Suprapubic skin (tissue), 3 donors: ENCODE measurements around the gene DSTYK.

Experiments
- CTCF ChIP-seq, 2 donors: fragments of 200-600 bp in 1 of 2; fragments of 450-650 bp in 1 of 2; sonication (generic) in 1 of 2; IDR thresholded peaks; one replicate each; pipeline ENCODE4 v1.5.1; 2016 to 2019; ENCODE audit warnings: antibody characterized with exemption in 2 of 2, mild to moderate bottlenecking in 1 of 2, moderate library complexity in 1 of 2
- POLR2AphosphoS5 ChIP-seq, 3 donors: sonication (generic); formaldehyde crosslinking; IDR thresholded peaks; one replicate each; pipeline ENCODE4 v1.6.1; 2017; ENCODE audit warnings: antibody characterized with exemption in 3 of 3

GRCh38 chr1:205255941-205256780 lies 44.7 kb upstream of the DSTYK start:
- no peak for TF ChIP-seq POLR2AphosphoS5 (IDR thresholded peaks at IDR 0.05)
- TF ChIP-seq CTCF (IDR thresholded peaks at IDR 0.05) = peak; percentile 93 to 97
